A549 (cell line): Measurements from ENCODE around the gene PYGB. TPM values are rescaled to one million over a fixed set of nuclear protein-coding genes. Genes with fewer than 3 reads are reported as not detected.

Source experiments
- ATAC-seq, 2 experiments: fragments of 200-7000 bp in 1 of 2; fragments of >200 bp in 1 of 2; cut with Nextera tagmentation in 1 of 2; cut with Tn5 transposase in 1 of 2; 3 replicates each; pipeline versions ENCODE4 v1.8.0 to v1.9.1; 2018 to 2020; ENCODE audit warnings: mild to moderate bottlenecking in 1 of 2, moderate library complexity in 1 of 2
- CTCF ChIA-PET: fragments of 300-600 bp; sonication (Branson Sonifier 250); formaldehyde crosslinking; extraction: SDS; loops from one replicate; lab custom pipeline; 2021; ENCODE audit warnings: antibody characterized with exemption, inconsistent platforms; lab: Yijun Ruan, JAX
- POLR2A ChIA-PET: fragments of 350-600 bp; formaldehyde crosslinking; extraction: SDS; loops from one replicate; lab custom pipeline; 2021; ENCODE audit warnings: antibody characterized with exemption, inconsistent platforms; lab: Yijun Ruan, JAX
- DNase-seq, 2 experiments: peaks; one replicate each; pipeline versions ENCODE4 v3.0.0 to v3.0.0-alpha.2; 2011 to 2016; ENCODE audit warnings: low read depth in 1 of 2, low spot score in 1 of 2
- FAIRE-seq: peaks from 2 replicates; lab custom pipeline; 2011; peaks lifted over from hg19 to GRCh38; lab: Jason Lieb, UNC
- H3K27ac ChIP-seq, 2 experiments: fragments of >200 bp; sonication (Bioruptor Twin); formaldehyde crosslinking; 3 replicates each; pipeline ENCODE4 v1.5.1; 2016 to 2017
- H3K4me1 ChIP-seq: fragments of >200 bp; sonication (Bioruptor Twin); formaldehyde crosslinking; 3 replicates; pipeline ENCODE4 v1.6.1; 2016
- H3K4me2 ChIP-seq: fragments of >200 bp; sonication (Bioruptor Twin); formaldehyde crosslinking; 3 replicates; pipeline ENCODE4 v1.6.1; 2016
- H3K4me3 ChIP-seq: fragments of >200 bp; sonication (Bioruptor Twin); formaldehyde crosslinking; 3 replicates; pipeline ENCODE4 v1.5.1; 2016
- H3K9me3 ChIP-seq: fragments of >200 bp; sonication (Bioruptor Twin); formaldehyde crosslinking; 3 replicates; pipeline ENCODE4 v1.6.1; 2016
- CBX2 ChIP-seq: fragments of 200-600 bp; sonication (generic); IDR thresholded peaks from 2 replicates; pipeline ENCODE4 v1.6.1; 2016; ENCODE audit warnings: low read depth, mild to moderate bottlenecking, borderline replicate concordance
- CEBPB ChIP-seq, 2 experiments: fragments of >200 bp in 1 of 2; sonication (Bioruptor Twin) in 1 of 2; formaldehyde crosslinking in 1 of 2; IDR thresholded peaks; 2 replicates each; pipeline ENCODE4 v1.6.1; 2012 to 2016
- CHD2 ChIP-seq: fragments of 150-350 bp; IDR thresholded peaks from 2 replicates; pipeline ENCODE4 v1.6.1; 2014; ENCODE audit warnings: low read length; ENCODE audit not compliant: partially characterized antibody
- E2F6 ChIP-seq: IDR thresholded peaks from 2 replicates; pipeline ENCODE4 v1.6.1; 2012; ENCODE audit warnings: low read depth, borderline replicate concordance
- EHF ChIP-seq: fragments of 250-450 bp; sonication (Bioruptor Pico); IDR thresholded peaks from 2 replicates; pipeline ENCODE4 v1.5.0; 2020; ENCODE audit warnings: mild to moderate bottlenecking
- FOSB ChIP-seq: fragments of 250-450 bp; sonication (Bioruptor Pico); IDR thresholded peaks from 2 replicates; pipeline ENCODE4 v1.5.0; 2020; ENCODE audit warnings: mild to moderate bottlenecking, moderate library complexity
- FOSL2 ChIP-seq, 2 experiments: fragments of 450-650 bp in 1 of 2; fragments of >200 bp in 1 of 2; sonication (Bioruptor Twin) in 1 of 2; formaldehyde crosslinking; IDR thresholded peaks; 2 replicates each; pipeline versions ENCODE4 v1.5.0 to v1.6.1; 2016 to 2020; ENCODE audit warnings: mild to moderate bottlenecking in 1 of 2, moderate library complexity in 1 of 2
- HEYL ChIP-seq: fragments of 250-450 bp; sonication (Bioruptor Pico); IDR thresholded peaks from 2 replicates; pipeline ENCODE4 v1.8.0; 2021; ENCODE audit warnings: mild to moderate bottlenecking, moderate library complexity
- HOXB5 ChIP-seq: fragments of 250-450 bp; sonication (Bioruptor Pico); IDR thresholded peaks from 2 replicates; pipeline ENCODE4 v1.5.0; 2020; ENCODE audit warnings: mild to moderate bottlenecking, moderate library complexity
- KDM1A ChIP-seq: fragments of 200-600 bp; sonication (generic); IDR thresholded peaks from 2 replicates; pipeline ENCODE4 v1.6.1; 2016; ENCODE audit warnings: low read depth, mild to moderate bottlenecking
- KDM5A ChIP-seq: fragments of 200-600 bp; sonication (generic); IDR thresholded peaks from 2 replicates; pipeline ENCODE4 v1.6.1; 2016; ENCODE audit warnings: antibody characterized with exemption, mild to moderate bottlenecking
- MYC ChIP-seq: IDR thresholded peaks from 2 replicates; pipeline ENCODE4 v1.6.1; 2012; ENCODE audit warnings: mild to moderate bottlenecking, inconsistent platforms, low read length, improper control_type of control experiment, borderline replicate concordance
- POLR2A ChIP-seq: IDR thresholded peaks from 2 replicates; pipeline ENCODE4 v1.6.1; 2012; ENCODE audit warnings: mild to moderate bottlenecking, low read length
- RARB ChIP-seq: fragments of 250-450 bp; sonication (Bioruptor Pico); IDR thresholded peaks from 2 replicates; pipeline ENCODE4 v1.8.0; 2021; ENCODE audit warnings: mild to moderate bottlenecking, moderate library complexity
- SMC3 ChIP-seq: fragments of >200 bp; sonication (Bioruptor Twin); formaldehyde crosslinking; IDR thresholded peaks from 3 replicates; pipeline ENCODE4 v1.6.1; 2018; ENCODE audit warnings: inconsistent platforms
- TFCP2L1 ChIP-seq: fragments of 250-450 bp; sonication (Bioruptor Pico); IDR thresholded peaks from 2 replicates; pipeline ENCODE4 v1.5.0; 2021; ENCODE audit warnings: mild to moderate bottlenecking
- ZC3H11A ChIP-seq: fragments of 450-650 bp; IDR thresholded peaks from 2 replicates; pipeline ENCODE4 v1.6.1; 2014; ENCODE audit warnings: antibody characterized with exemption, mild to moderate bottlenecking
- ZSCAN20 ChIP-seq: fragments of 250-450 bp; sonication (Bioruptor Pico); IDR thresholded peaks from 2 replicates; pipeline ENCODE4 v1.8.0; 2022; ENCODE audit warnings: mild to moderate bottlenecking, moderate library complexity
- WGBS: methylation state at CpG from one replicate; pipeline ENCODE4 v1.1.6; 2017; ENCODE audit errors: missing lambda C conversion rate; 5-methylcytosine and 5-hydroxymethylcytosine counted together
- polyA plus RNA-seq, 4 experiments: library from polyadenylated mRNA; depleted of rRNA in 3 of 4; stranded (reverse); fragments of >200 nt; fragmentation: RNase III in 1 of 4; extraction: RNeasy Plus Mini Kit Qiagen cat#74134 plus additional on column Dnase treatment in 1 of 4; gene quantifications; 2 replicates in 3 of 4; 3 replicates in 1 of 4; pipeline ENCODE4 v1.2.3, GENCODE V29; 2011 to 2017
- TF ChIP-seq, protein P1 (sequence below): IDR thresholded peaks from 2 replicates; pipeline ENCODE4 v1.6.1; 2012
- TF ChIP-seq, protein P2 (sequence below): fragments of 250-450 bp; sonication (Bioruptor Pico); IDR thresholded peaks from 2 replicates; pipeline ENCODE4 v1.5.0; 2021; ENCODE audit warnings: mild to moderate bottlenecking, moderate library complexity, borderline replicate concordance

The PYGB gene
- polyA plus RNA-seq, 2 of the 4 experiments (the other 2 are of a cell fraction), result 93.2 to 100 TPM

- H3K4me3 ChIP-seq, result no peak overlapping the region
- TF ChIP-seq FOSB (CRISPR knock-in tag) (no peak), ZSCAN20 (CRISPR knock-in tag) (no peak), KDM5A (no peak), KDM1A (no peak), RARB (CRISPR knock-in tag) (no peak), TFCP2L1 (CRISPR knock-in tag) (no peak), HEYL (CRISPR knock-in tag) (no peak), CEBPB (IDR thresholded peaks at IDR 0.05) (no peak), E2F6 (no peak), CHD2 (no peak), POLR2A (no peak), ZC3H11A (no peak), SMC3 (no peak), CBX2 (no peak), FOSL2 (IDR thresholded peaks at IDR 0.05) (no peak), FOSL2 (CRISPR knock-in tag; IDR thresholded peaks at IDR 0.05) (no peak)
- TF ChIP-seq, protein P1, sequence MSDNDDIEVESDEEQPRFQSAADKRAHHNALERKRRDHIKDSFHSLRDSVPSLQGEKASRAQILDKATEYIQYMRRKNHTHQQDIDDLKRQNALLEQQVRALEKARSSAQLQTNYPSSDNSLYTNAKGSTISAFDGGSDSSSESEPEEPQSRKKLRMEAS, result no peak
- TF ChIP-seq, protein P2, sequence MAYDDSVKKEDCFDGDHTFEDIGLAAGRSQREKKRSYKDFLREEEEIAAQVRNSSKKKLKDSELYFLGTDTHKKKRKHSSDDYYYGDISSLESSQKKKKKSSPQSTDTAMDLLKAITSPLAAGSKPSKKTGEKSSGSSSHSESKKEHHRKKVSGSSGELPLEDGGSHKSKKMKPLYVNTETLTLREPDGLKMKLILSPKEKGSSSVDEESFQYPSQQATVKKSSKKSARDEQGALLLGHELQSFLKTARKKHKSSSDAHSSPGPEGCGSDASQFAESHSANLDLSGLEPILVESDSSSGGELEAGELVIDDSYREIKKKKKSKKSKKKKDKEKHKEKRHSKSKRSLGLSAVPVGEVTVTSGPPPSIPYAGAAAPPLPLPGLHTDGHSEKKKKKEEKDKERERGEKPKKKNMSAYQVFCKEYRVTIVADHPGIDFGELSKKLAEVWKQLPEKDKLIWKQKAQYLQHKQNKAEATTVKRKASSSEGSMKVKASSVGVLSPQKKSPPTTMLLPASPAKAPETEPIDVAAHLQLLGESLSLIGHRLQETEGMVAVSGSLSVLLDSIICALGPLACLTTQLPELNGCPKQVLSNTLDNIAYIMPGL (CRISPR knock-in tag), result no peak
- FAIRE-seq, result no peak
Observed at GRCh38 chr20:25229486-25230165, 18.3 kb upstream of the PYGB start.

GRCh38 chr20:25230166-25230831 is 17.6 kb upstream of the PYGB start:
- no peaks in the 10 kb centered on the region for H3K9me3 ChIP-seq
- TF ChIP-seq MYC (no peak), EHF (CRISPR knock-in tag) (no peak), HOXB5 (CRISPR knock-in tag) (no peak)
- TF ChIP-seq, all 56 proteins: peak for 0
- WGBS, result 81% methylated on average over 8 of the region's 8 CpGs
- peaks cover 75% of the 10 kb centered on the region for H3K4me1 ChIP-seq
- peak overlapping the region; percentile 95 to 97 for H3K27ac ChIP-seq
- no peak overlapping the region for H3K4me2 ChIP-seq
- no peak overlapping the region for H3K4me3 ChIP-seq
- no peak for DNase-seq
- ChIA-PET CTCF (interaction anchor here (1.3 to 18.2 kb wide), 3 partner anchors 9 to 17 kb away, joined by 3 to 300 read pairs (median 4); partner anchors contain the start of gene PYGB), POLR2A (interaction anchor here (8.8 kb wide), 1 partner anchor 17 kb away, joined by 60 read pairs; the partner anchor contains the start of gene PYGB)
- FAIRE-seq, result peak; percentile 13
- ATAC-seq, result no peak

More at GRCh38 chr20:25229486-25230165, 18.3 kb upstream of the PYGB start:
- ATAC-seq (no peak), DNase-seq (no peak)
- ChIA-PET POLR2A (interaction anchor here (8.8 kb wide), 1 partner anchor 18 kb away, joined by 60 read pairs; the partner anchor contains the start of gene PYGB), CTCF (interaction anchor here (1.2 to 18.2 kb wide), 5 partner anchors 8 to 35 kb away, joined by 3 to 300 read pairs (median 3); partner anchors contain the start of genes ENTPD6 and PYGB)
- WGBS, result 91% methylated on average over 23 of the region's 23 CpGs
- no peaks in the 10 kb centered on the region for H3K9me3 ChIP-seq
- H3K4me2 ChIP-seq, result no peak overlapping the region
- H3K27ac ChIP-seq, result peak overlapping the region; percentile 95 to 97
- peaks cover 68% of the 10 kb centered on the region for H3K4me1 ChIP-seq
